NCI-H1105 (cell line): ENCODE results near the gene ISM1.

ENCODE experiments used
- DNase-seq: peaks from one replicate; lab custom pipeline; 2025; lab: John Stamatoyannopoulos, UW

The ISM1 gene

DNA sequence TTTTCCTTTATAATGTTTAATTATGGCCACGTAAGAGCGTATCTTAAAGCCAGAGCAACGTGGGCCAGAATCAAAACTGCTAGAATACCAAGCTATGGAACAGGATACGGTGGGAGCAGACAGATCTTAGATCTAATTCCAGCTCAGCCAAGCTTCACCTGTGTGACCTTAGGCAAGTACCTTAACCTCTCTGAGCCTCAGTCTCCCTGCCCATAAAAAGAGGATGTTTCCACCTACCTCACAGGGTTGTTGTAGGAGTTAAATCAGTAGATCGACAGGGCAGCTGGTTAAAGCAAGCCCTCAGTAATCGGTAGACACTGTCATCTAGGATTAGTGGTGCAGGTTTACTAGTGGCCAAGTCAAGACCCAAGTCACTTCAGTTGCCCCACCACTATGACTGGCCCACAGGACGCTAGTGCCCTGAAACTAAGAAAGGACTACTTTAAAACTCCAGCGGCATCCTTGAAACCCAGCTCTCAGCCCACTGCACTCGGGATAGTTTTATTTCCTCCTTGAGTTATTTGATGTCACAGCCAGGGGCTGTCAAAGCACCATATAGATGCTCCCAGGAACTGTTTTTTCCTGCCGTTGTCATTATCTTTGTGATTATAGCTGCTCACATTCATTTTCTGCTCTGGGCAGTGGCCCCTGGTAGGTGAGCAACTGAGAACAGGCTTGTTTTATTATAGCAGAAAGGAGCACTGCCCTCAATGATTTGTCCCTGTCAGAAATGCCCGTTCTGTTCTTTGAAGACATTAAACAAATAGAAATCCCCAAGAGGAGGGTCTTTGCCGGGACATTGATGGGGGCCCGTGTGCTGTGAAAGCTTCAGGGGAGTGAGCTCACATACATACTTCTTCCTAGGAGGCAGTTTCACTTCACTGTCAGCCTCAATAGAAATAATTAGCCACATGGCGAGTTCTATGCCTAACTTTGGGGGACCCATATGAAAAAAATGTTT lies 63.1 kb downstream of the ISM1 start:
- no peak for DNase-seq

- no peak for DNase-seq
Measured at GRCh38 chr20:13284830-13285229, 63.8 kb downstream of the ISM1 start.

DNA sequence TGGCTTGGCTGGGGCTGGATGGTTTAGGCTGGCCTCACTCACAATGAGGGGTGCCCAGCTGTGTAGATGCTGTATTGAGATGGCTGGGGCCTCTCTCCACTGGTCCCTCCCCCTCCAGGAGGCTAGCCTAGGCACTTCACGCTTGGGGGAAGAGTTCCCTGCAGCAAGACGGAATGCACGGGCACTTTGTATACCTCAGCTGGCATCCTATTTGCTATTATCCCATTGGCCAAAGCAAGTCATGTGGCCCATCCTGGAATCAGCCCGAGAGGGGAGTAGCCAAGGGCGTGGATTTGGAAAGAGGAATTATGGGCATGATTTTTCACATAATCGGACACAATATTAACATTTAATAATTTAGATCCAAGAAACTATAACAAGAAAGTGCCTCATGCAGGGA lies 64.3 kb downstream of the ISM1 start:
- DNase-seq = no peak

DNA sequence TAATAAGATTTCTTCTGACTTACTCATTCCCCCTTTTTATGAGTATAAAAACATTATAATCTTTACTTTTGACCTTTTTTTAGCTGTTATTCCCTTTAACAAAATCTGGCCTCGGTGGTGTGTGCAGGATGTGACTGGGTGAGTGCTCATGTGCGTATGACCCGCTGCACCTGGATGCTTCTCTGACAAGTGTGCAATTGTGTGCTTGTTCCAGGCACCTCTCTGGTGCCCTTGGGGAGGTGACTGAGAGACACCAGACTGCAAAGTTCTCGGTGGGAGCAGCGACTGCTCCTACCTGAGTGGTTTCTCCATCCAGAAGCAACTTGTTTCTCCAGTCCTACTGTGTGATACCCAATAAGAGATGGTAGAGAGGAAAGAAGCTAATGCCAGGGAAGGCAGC lies 65.0 kb downstream of the ISM1 start:
- no peak for DNase-seq

GRCh38 chr20:13286607-13287006 lies 65.5 kb downstream of the ISM1 start:
- no peak for DNase-seq

DNA sequence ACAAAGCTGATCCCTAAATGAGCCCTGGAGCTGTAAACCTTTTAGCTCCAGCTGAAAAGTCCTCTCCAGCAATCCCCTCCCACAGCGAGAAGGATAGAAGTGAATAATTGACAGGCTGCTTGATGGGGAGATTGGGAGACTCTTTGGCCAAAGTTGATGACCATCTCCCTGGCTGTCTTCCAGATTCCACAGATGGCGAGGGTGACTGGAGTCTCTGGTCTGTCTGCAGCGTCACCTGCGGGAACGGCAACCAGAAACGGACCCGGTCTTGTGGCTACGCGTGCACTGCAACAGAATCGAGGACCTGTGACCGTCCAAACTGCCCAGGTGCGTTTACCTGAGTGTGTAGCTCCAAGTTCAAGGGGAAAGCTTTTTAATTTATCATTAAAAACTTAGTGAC lies 67.3 kb downstream of the ISM1 start:
- no peak for DNase-seq

- no peak for DNase-seq
Measured at GRCh38 chr20:13289031-13289430, 68.0 kb downstream of the ISM1 start.

DNA sequence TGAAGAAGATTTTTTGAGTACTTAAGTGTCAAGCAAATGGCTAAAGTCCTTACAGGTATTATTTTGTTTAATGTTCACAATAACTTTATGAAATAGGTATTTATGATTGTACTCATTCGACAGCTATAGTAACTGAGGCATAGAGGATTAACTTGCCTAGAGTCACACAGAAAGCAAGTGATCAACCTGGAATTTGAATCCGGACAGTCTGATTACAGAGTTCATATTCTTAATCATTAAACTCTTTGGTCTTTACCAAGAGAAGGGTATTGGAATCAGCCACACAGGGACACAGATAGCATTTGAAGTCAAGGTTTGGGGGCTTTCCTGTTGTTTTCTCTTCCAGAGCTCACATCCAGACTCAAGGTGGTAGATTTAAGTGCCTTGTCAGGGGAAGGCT lies 69.7 kb downstream of the ISM1 start:
- no peak for DNase-seq

DNA sequence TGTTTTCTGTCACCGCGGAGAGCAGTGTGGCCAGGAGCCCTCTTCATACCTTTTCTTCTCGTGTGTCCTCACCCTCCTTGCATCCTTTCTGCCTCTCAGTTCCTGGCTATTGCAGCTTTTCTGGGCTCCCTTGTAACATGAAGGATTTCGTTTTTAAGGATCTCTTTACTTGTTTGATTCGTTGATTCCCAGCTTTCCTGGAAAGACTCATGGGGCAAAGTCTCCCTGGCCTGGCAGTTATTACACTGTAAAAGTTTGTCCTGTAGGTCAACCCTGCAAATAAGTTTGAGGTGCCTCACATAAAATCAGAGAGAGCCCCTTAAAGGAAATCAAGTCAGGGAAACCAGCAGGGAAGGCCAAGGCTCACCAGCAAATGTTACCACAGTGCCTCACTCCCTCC lies 70.1 kb downstream of the ISM1 start:
- no peak for DNase-seq

DNA sequence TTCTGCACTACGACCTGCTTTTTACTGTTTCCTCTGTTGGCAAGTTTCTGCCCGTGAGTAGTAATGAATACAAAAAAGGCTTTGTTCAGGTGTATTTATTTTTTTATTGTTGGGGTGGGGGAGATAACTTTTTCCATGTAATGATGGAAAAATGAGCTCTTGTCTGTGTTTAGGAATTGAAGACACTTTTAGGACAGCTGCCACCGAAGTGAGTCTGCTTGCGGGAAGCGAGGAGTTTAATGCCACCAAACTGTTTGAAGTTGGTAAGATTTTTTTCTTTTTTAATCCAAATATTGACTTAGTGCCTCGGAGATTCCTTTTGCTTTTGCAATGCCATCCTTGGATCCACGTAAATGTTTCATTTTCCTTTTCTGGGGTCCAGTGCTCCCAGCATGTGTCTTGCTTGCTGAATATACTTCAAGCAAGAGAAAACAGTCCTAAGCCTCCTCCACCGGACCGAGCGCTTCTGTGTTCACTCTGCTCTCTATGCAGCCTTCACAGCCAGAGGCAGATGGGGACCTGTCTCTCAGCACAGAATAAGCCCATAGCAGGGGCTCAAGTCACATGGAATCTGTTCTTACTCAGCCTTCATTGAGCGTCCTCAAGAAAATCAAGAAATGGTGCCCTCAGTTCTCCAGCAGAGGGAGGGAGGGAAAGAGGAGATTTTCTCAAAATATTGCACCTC lies 71.3 kb downstream of the ISM1 start:
- DNase-seq = no peak

- DNase-seq = no peak
Measured at GRCh38 chr20:13294522-13294921, 73.4 kb downstream of the ISM1 start.

- no peak for DNase-seq
Measured at GRCh38 chr20:13295637-13296036, 74.6 kb downstream of the ISM1 start.

GRCh38 chr20:13296070-13296469 lies 75.0 kb downstream of the ISM1 start:
- no peak for DNase-seq

GRCh38 chr20:13297147-13297899 lies 76.2 kb downstream of the ISM1 start:
- DNase-seq = no peak

DNA sequence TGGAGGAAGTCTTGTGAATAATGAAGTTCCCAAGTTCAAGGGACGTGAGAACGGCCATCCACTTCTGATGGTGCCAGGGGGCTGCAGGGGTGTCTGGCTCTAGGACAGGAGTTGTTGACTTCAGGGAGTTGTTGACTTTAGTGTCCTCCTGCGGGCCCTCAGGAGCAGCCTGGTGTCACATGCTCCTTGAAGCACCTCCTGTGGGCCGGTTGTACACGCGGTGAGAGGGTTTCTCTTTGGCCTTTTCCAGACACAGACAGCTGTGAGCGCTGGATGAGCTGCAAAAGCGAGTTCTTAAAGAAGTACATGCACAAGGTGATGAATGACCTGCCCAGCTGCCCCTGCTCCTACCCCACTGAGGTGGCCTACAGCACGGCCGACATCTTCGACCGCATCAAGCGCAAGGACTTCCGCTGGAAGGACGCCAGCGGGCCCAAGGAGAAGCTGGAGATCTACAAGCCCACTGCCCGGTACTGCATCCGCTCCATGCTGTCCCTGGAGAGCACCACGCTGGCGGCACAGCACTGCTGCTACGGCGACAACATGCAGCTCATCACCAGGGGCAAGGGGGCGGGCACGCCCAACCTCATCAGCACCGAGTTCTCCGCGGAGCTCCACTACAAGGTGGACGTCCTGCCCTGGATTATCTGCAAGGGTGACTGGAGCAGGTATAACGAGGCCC lies 77.8 kb downstream of the ISM1 start:
- DNase-seq = no peak

DNA sequence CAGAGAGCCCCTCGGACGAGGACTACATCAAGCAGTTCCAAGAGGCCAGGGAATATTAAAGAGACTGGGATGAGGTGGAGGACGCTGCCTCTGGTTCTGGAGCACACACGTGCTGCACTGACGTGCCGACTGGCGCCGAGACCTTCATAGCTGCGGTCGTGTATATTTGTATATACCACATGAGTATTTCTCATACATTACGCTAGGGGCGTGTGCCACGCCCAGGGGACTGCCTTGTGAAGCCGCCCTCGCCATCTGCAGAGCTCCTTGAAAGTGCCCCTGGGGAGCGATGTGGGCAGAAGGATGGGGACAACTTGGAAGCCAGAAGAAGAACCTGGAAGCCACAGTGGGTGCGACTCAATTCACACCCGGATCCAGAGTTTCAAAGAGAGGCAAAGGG lies 78.3 kb downstream of the ISM1 start:
- no peak for DNase-seq

DNA sequence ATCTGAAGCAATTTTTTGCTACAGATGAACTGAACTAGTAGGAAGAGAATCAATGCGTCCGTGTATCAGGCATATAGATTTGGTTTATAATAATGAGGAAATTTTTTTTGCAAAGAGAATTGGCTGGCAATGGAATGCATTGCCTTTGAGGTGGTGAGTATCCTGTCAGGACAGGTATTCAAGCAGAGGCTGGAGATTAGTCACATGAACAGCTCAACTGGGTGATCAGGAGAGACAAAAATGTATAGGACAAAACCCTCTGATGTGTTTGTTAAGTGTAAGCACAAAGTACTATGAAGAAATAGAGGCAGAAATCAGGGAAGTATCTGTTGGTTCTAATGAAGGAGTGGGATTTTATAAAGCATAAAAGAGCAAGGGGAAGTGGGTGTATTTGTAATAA lies 80.5 kb downstream of the ISM1 start:
- no peak for DNase-seq

GRCh38 chr20:13302647-13303450 lies 81.8 kb downstream of the ISM1 start:
- DNase-seq = peak; percentile 26

DNA sequence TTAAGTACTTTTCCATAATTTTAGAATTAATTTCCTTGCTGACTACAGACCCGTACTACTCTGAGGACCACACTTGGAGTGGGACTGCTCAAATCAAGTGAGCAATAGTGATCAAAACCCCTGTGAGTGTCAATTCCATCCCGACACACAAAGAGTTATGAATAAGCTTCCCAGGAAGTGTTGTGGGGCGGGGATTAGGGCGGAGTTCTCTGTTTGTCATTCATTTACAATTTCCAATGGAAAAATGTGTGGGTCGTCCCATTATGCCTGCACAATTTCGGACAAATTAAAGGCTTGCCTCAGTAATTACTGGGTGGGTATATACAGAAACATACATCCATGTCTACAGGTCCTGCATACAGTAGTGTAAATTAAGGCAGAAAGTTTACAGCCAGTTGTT lies 84.2 kb downstream of the ISM1 start:
- DNase-seq = no peak

GRCh38 chr20:13307562-13308163 lies 86.6 kb downstream of the ISM1 start:
- no peak for DNase-seq

- no peak for DNase-seq
Measured at GRCh38 chr20:13312300-13312699, 91.2 kb downstream of the ISM1 start.
